ENCODE results near the gene COL20A1. TPM values are rescaled to one million over a fixed set of nuclear protein-coding genes. Genes with fewer than 3 reads are reported as not detected.

Gene COL20A1
- total and polyA plus RNA-seq, 2 donors (not counting 1 experiment from before 2014, with no cell fraction given), result not detected

DNA sequence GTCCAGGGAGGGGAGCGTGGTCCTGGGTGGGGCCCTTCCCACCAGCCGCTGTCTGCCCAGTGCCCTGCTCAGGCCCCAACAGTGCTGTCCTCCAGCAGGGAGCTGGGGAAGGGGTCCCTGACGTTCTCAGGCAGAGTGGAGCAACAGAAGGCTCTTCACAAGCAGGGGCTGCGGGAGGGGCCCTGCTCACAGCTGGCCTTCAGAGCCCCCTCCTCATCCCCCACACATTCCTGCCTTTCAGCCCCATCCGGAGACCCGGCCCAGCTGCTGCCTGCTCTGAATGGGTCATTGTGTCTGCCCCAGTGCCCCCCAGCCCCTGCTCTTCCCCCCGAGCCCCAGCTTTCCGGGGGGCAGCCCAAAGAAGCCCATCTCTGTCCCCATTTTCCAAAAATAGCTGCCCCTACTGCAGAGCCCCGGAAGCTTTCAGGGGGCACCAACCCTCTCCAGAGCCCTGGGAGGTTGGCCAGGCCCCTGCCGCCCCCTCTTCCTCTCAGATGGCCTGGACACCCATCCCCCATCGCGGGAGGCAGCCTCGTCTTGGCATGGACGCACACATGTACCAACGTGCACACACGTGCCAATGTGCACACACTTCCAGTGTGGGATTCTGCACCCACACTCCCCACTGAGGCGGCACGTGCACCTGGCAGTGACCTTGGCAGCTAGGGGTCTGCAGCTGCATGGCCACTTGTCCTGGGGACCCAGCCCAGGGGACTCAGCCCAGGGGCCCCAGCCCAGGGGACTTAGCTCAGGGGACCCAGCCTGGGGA lies 3.7 kb downstream of the COL20A1 start:
- Histone ChIP-seq H2AFZ (ENCODE audit: insufficient read depth, low read depth, low read length, poor library complexity, severe bottlenecking) (no peak overlapping the region), H3K79me2 (ENCODE audit: control insufficient read depth, insufficient read depth, low read length) (no peaks in the 10 kb centered on the region), H3K4me1 (ENCODE audit: control insufficient read depth in 2 of 2, insufficient read depth in 2 of 2, low read length in 2 of 2) (no peaks in the 10 kb centered on the region), H3K27me3 (replicated peaks in 1 of 4; ENCODE audit: control extremely low read depth in 1 of 4, control insufficient read depth in 3 of 4, insufficient read depth in 4 of 4, low read length in 3 of 4) (peaks cover 0 to 36% (median 0%) of the 10 kb centered on the region in 4 experiments), H3K9me3 (ENCODE audit: control extremely low read depth in 1 of 3, control insufficient read depth in 2 of 3, insufficient read depth in 1 of 3, low read length in 2 of 3) (peaks cover 0 to 10% (median 4%) of the 10 kb centered on the region in 3 donors), H3K9ac (ENCODE audit: low read length) (no peak overlapping the region), H3K4me3 (ENCODE audit: control extremely low read depth in 1 of 5, extremely low read depth in 1 of 5, insufficient read depth in 1 of 5, low read depth in 2 of 5, low read length in 4 of 5) (no peak overlapping the region), H3K27ac (ENCODE audit: low read length in 2 of 2) (no peak overlapping the region), H3K4me2 (replicated peaks; ENCODE audit: low read depth, low read length, poor library complexity, severe bottlenecking) (no peak overlapping the region), H4K20me1 (ENCODE audit: control insufficient read depth, insufficient read depth, low read length, poor library complexity, severe bottlenecking) (no peaks in the 10 kb centered on the region), H3K36me3 (replicated peaks in 1 of 2; ENCODE audit: control extremely low read depth in 1 of 2, control insufficient read depth in 1 of 2, extremely low read depth in 1 of 2, insufficient read depth in 2 of 2, low read length in 1 of 2) (no peaks in the 10 kb centered on the region)
- Mint-ChIP-seq H3K4me3 (no peak overlapping the region), H3K4me1 (no peaks in the 10 kb centered on the region), H3K9me3 (ENCODE audit: insufficient read depth) (peaks cover 5% of the 10 kb centered on the region), H3K27ac (no peak overlapping the region), H3K27me3 (peaks cover 36% of the 10 kb centered on the region)
- ATAC-seq (ENCODE audit: low read depth) (no peak), DNase-seq (no peak)
- ChIA-PET CTCF (no interaction called here), POLR2A (no interaction called here)
- 71% methylated on average over 18 of the region's 18 CpGs for WGBS (ENCODE audit: insufficient coverage)
- TF ChIP-seq, protein P1, sequence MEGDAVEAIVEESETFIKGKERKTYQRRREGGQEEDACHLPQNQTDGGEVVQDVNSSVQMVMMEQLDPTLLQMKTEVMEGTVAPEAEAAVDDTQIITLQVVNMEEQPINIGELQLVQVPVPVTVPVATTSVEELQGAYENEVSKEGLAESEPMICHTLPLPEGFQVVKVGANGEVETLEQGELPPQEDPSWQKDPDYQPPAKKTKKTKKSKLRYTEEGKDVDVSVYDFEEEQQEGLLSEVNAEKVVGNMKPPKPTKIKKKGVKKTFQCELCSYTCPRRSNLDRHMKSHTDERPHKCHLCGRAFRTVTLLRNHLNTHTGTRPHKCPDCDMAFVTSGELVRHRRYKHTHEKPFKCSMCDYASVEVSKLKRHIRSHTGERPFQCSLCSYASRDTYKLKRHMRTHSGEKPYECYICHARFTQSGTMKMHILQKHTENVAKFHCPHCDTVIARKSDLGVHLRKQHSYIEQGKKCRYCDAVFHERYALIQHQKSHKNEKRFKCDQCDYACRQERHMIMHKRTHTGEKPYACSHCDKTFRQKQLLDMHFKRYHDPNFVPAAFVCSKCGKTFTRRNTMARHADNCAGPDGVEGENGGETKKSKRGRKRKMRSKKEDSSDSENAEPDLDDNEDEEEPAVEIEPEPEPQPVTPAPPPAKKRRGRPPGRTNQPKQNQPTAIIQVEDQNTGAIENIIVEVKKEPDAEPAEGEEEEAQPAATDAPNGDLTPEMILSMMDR (IDR thresholded peaks at IDR 0.05), result no peak
- intact Hi-C loops (cut with micrococcal nuclease), result no loop called here

DNA sequence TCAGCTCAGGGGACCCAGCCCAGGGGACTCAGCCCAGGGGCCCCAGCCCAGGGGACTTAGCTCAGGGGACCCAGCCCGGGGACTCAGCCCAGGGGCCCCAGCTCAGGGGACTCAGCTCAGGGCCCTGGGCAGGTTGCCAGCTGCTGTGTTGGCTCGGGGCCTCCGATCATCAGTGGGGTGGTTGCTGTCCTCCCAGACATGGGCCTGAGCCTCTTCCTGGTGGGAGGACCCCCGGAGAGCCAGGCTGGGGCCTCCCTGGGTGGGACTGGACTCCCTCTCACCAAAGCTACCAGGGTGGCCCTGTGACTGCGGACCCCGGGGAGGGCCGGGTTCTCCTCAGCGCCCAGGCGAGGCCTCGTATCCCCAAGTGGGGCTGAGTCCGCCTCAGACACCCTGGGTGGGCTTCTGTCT lies 4.4 kb downstream of the COL20A1 start:
- H3K79me2 ChIP-seq (ENCODE audit: control insufficient read depth, insufficient read depth, low read length), result no peaks in the 10 kb centered on the region
- Mint-ChIP-seq H3K27me3 (peaks cover 39% of the 10 kb centered on the region), H3K9me3 (ENCODE audit: insufficient read depth) (peaks cover 5% of the 10 kb centered on the region), H3K4me1 (no peaks in the 10 kb centered on the region), H3K4me3 (no peak overlapping the region), H3K27ac (no peak overlapping the region)
- no peak for TF ChIP-seq EZH2 (IDR thresholded peaks at IDR 0.05; ENCODE audit: borderline replicate concordance, insufficient read depth, low read depth, low read length, poor library complexity, severe bottlenecking)
- TF ChIP-seq, protein P1 (IDR thresholded peaks at IDR 0.05), result no peak
- CTCF ChIA-PET, result no interaction called here
- no peak overlapping the region for H3K9ac ChIP-seq (ENCODE audit: low read length)
- H3K27ac ChIP-seq (ENCODE audit: low read length in 2 of 2), result no peak overlapping the region
- DNase-seq (no peak), ATAC-seq (ENCODE audit: low read depth) (no peak)
- peaks cover 0 to 13% (median 4%) of the 10 kb centered on the region in 3 donors for H3K9me3 ChIP-seq (ENCODE audit: control extremely low read depth in 1 of 3, control insufficient read depth in 2 of 3, insufficient read depth in 1 of 3, low read length in 2 of 3)
- H2AFZ ChIP-seq (ENCODE audit: insufficient read depth, low read depth, low read length, poor library complexity, severe bottlenecking), result no peak overlapping the region
- no peak overlapping the region for H3K4me2 ChIP-seq (replicated peaks; ENCODE audit: low read depth, low read length, poor library complexity, severe bottlenecking)
- POLR2A ChIA-PET, result no interaction called here
- H4K20me1 ChIP-seq (ENCODE audit: control insufficient read depth, insufficient read depth, low read length, poor library complexity, severe bottlenecking), result no peaks in the 10 kb centered on the region
- H3K27me3 ChIP-seq (replicated peaks in 1 of 4; ENCODE audit: control extremely low read depth in 1 of 4, control insufficient read depth in 3 of 4, insufficient read depth in 4 of 4, low read length in 3 of 4), result peaks cover 0 to 36% (median 0%) of the 10 kb centered on the region in 4 experiments
- H3K4me3 ChIP-seq (ENCODE audit: control extremely low read depth in 1 of 5, extremely low read depth in 1 of 5, insufficient read depth in 1 of 5, low read depth in 2 of 5, low read length in 4 of 5), result no peak overlapping the region
- H3K4me1 ChIP-seq (ENCODE audit: control insufficient read depth in 2 of 2, insufficient read depth in 2 of 2, low read length in 2 of 2), result no peaks in the 10 kb centered on the region
- H3K36me3 ChIP-seq (replicated peaks in 1 of 2; ENCODE audit: control extremely low read depth in 1 of 2, control insufficient read depth in 1 of 2, extremely low read depth in 1 of 2, insufficient read depth in 2 of 2, low read length in 1 of 2), result no peaks in the 10 kb centered on the region
- WGBS (ENCODE audit: insufficient coverage), result 81% methylated on average over 10 of the region's 11 CpGs
- intact Hi-C loops (cut with micrococcal nuclease), result no loop called here

Data from B cell (primary cell).